LoVo (cell line): Measurements from ENCODE around the gene DCDC2B.
"Not testable (repeated sequence)": the region's sequence is repeated elsewhere in the genome, so short reads cannot be mapped to it uniquely, and the experiment has no call there.

Experiments
- DNase-seq: peaks from one replicate; pipeline ENCODE4 v3.0.0-alpha.2; 2016; ENCODE audit warnings: low spot score

DCDC2B gene

GRCh38 chr1:32208891-32209328 lies at the start of gene DCDC2B:
Gene DCDC2B (plus strand): TSS chr1:32209089. CDS start chr1:32209094, 5 bp downstream.
- peak; percentile 68 for DNase-seq

- no peak for DNase-seq
These were observed 49.7 kb upstream of the DCDC2B start for GRCh38 chr1:32159189-32159588.

- no peak for DNase-seq
These were observed 45.5 kb upstream of the DCDC2B start for GRCh38 chr1:32163405-32163804.

GRCh38 chr1:32165633-32166032 lies 43.3 kb upstream of the DCDC2B start:
- not testable (repeated sequence) for DNase-seq

GRCh38 chr1:32170991-32171390 lies 37.9 kb upstream of the DCDC2B start:
- no peak for DNase-seq

GRCh38 chr1:32172621-32173245 lies 36.2 kb upstream of the DCDC2B start:
- DNase-seq = no peak

- DNase-seq = no peak
These were observed 30.3 kb upstream of the DCDC2B start for GRCh38 chr1:32178380-32179192.

GRCh38 chr1:32179193-32179442 lies 29.8 kb upstream of the DCDC2B start:
- no peak for DNase-seq

GRCh38 chr1:32179443-32180185 lies 29.3 kb upstream of the DCDC2B start, which contains the start of gene TXLNA:
Gene TXLNA (plus strand): TSS chr1:32179675. CDS start chr1:32180346, 671 bp downstream.
- DNase-seq = peak; percentile 93

- DNase-seq = peak; percentile 25
These were observed 28.5 kb upstream of the DCDC2B start for GRCh38 chr1:32180186-32181060.

- DNase-seq = no peak
These were observed 27.8 kb upstream of the DCDC2B start for GRCh38 chr1:32181065-32181464.

- no peak for DNase-seq
These were observed 27.3 kb upstream of the DCDC2B start for GRCh38 chr1:32181563-32181962.

GRCh38 chr1:32182060-32182459 lies 26.8 kb upstream of the DCDC2B start:
- no peak for DNase-seq

GRCh38 chr1:32184650-32185049 lies 24.2 kb upstream of the DCDC2B start:
- no peak for DNase-seq

GRCh38 chr1:32186077-32186476 lies 22.8 kb upstream of the DCDC2B start:
- no peak for DNase-seq

GRCh38 chr1:32186491-32186890 lies 22.4 kb upstream of the DCDC2B start:
- no peak for DNase-seq

GRCh38 chr1:32187850-32188249 lies 21.0 kb upstream of the DCDC2B start:
- no peak for DNase-seq

GRCh38 chr1:32192220-32192948 lies 16.5 kb upstream of the DCDC2B start:
- no peak for DNase-seq

GRCh38 chr1:32194984-32195383 lies 13.9 kb upstream of the DCDC2B start:
- DNase-seq = no peak

GRCh38 chr1:32195531-32195930 lies 13.4 kb upstream of the DCDC2B start:
- no peak for DNase-seq
